Loucy (cell line): ENCODE measurements around the gene MS4A6A.

Source experiments
- H2AFZ ChIP-seq: fragments of 200-600 bp; sonication (generic); 2 replicates; pipeline ENCODE4 v1.6.0; 2016; ENCODE audit warnings: antibody characterized with exemption, mild to moderate bottlenecking, low read length, moderate library complexity
- H3F3A ChIP-seq: fragments of 200-600 bp; 2 replicates; pipeline ENCODE4 v1.6.0; 2016; ENCODE audit warnings: antibody characterized with exemption, low read depth, mild to moderate bottlenecking
- H3K27me3 ChIP-seq: fragments of 200-600 bp; sonication (generic); 2 replicates; pipeline ENCODE4 v1.6.1; 2014; ENCODE audit warnings: low read length, mild to moderate bottlenecking; ENCODE audit not compliant: insufficient read depth, poor library complexity, severe bottlenecking
- H3K36me3 ChIP-seq: fragments of 200-600 bp; sonication (generic); 2 replicates; pipeline ENCODE4 v1.6.1; 2016; ENCODE audit warnings: low read length; ENCODE audit not compliant: insufficient read depth
- H3K4me1 ChIP-seq: fragments of 200-600 bp; sonication (generic); 2 replicates; pipeline ENCODE4 v1.5.1; 2014; ENCODE audit warnings: low read length, mild to moderate bottlenecking; ENCODE audit not compliant: insufficient read depth, poor library complexity, severe bottlenecking
- H3K4me2 ChIP-seq: fragments of 200-600 bp; sonication (generic); 2 replicates; pipeline ENCODE4 v1.6.0; 2014; ENCODE audit warnings: antibody characterized with exemption, low read length, low read depth, mild to moderate bottlenecking; ENCODE audit not compliant: poor library complexity, severe bottlenecking
- H3K4me3 ChIP-seq: fragments of 200-600 bp; sonication (generic); 2 replicates; pipeline ENCODE4 v1.5.1; 2014; ENCODE audit warnings: low read length, mild to moderate bottlenecking, mixed read lengths; ENCODE audit not compliant: poor library complexity, severe bottlenecking
- H3K79me2 ChIP-seq: fragments of 200-600 bp; sonication (generic); 2 replicates; pipeline ENCODE4 v1.6.1; 2014; ENCODE audit warnings: low read length; ENCODE audit not compliant: insufficient read depth
- H3K9ac ChIP-seq: fragments of 200-600 bp; sonication (generic); 2 replicates; pipeline ENCODE4 v1.6.0; 2014; ENCODE audit warnings: mild to moderate bottlenecking, low read depth, low read length, moderate library complexity; ENCODE audit not compliant: poor library complexity, severe bottlenecking
- H3K9me2 ChIP-seq: fragments of 200-600 bp; sonication (generic); replicated peaks from 2 replicates; pipeline ENCODE4 v1.6.1; 2016; ENCODE audit warnings: low read depth, low read length, mixed read lengths
- H3K9me3 ChIP-seq: fragments of 200-600 bp; sonication (generic); 2 replicates; pipeline ENCODE4 v1.6.1; 2014; ENCODE audit warnings: mild to moderate bottlenecking, antibody characterized with exemption, low read length, low read depth; ENCODE audit not compliant: insufficient read depth
- H4K20me1 ChIP-seq: fragments of 200-600 bp; sonication (generic); 2 replicates; pipeline ENCODE4 v1.6.0; 2014; ENCODE audit warnings: antibody characterized with exemption, low read length, mild to moderate bottlenecking; ENCODE audit not compliant: insufficient read depth, poor library complexity, severe bottlenecking
- CTCF ChIP-seq: fragments of 200-600 bp; sonication (generic); conservative IDR thresholded peaks from 2 replicates; pipeline ENCODE4 v1.5.1; 2014; ENCODE audit warnings: mild to moderate bottlenecking, antibody characterized with exemption, low read length
- EZH2phosphoT487 ChIP-seq: fragments of 200-600 bp; IDR thresholded peaks from 2 replicates; pipeline ENCODE4 v1.6.1; 2018; ENCODE audit warnings: antibody characterized with exemption, mild to moderate bottlenecking, moderate library complexity, borderline replicate concordance

Gene MS4A6A

GRCh38 chr11:60182541-60183330 is at the start of gene MS4A6A:
TSS of gene MS4A6A (minus strand) at chr11:60183083. CDS start at chr11:60181727, 1,356 bp downstream.
- no peak within 1 kb of the TSS for H2AFZ ChIP-seq
- no peaks in the 10 kb centered on the region for H3K4me1 ChIP-seq
- H3K9ac ChIP-seq = no peak within 1 kb of the TSS
- H3K9me3 ChIP-seq = peaks cover 5% of the 10 kb centered on the region; the same call in 1 of the 2 replicates
- H4K20me1 ChIP-seq = no peaks in the 10 kb centered on the region
- TF ChIP-seq CTCF (no peak), EZH2phosphoT487 (no peak)
- no peaks in the 10 kb centered on the region for H3K79me2 ChIP-seq
- no peak within 1 kb of the TSS for H3K4me3 ChIP-seq
- H3K4me2 ChIP-seq = no peak within 1 kb of the TSS
- H3K36me3 ChIP-seq = no peaks in the 10 kb centered on the region
- H3K27me3 ChIP-seq = peaks cover 41% of the 10 kb centered on the region
- no peaks in the 10 kb centered on the region for H3K9me2 ChIP-seq
- H3F3A ChIP-seq = no peaks in the 10 kb centered on the region

- Histone ChIP-seq H4K20me1 (no peaks in the 10 kb centered on the region), H2AFZ (no peak overlapping the region), H3K79me2 (no peaks in the 10 kb centered on the region), H3K36me3 (no peaks in the 10 kb centered on the region), H3K4me1 (no peaks in the 10 kb centered on the region), H3K9me2 (no peaks in the 10 kb centered on the region), H3K4me3 (no peak overlapping the region), H3K4me2 (no peak overlapping the region), H3K9ac (no peak overlapping the region), H3K9me3 (no peaks in the 10 kb centered on the region), H3F3A (no peaks in the 10 kb centered on the region), H3K27me3 (no peaks in the 10 kb centered on the region)
- no peak for TF ChIP-seq CTCF
- TF ChIP-seq EZH2phosphoT487 = no peak
Measured at GRCh38 chr11:60230681-60231080, 47.8 kb upstream of the MS4A6A start.

- Histone ChIP-seq H2AFZ (no peak overlapping the region), H3K9me3 (no peaks in the 10 kb centered on the region), H3K36me3 (no peaks in the 10 kb centered on the region), H3K9ac (no peak overlapping the region), H3F3A (no peaks in the 10 kb centered on the region), H3K4me1 (no peaks in the 10 kb centered on the region), H3K4me2 (no peak overlapping the region), H3K9me2 (no peaks in the 10 kb centered on the region), H3K4me3 (no peak overlapping the region), H4K20me1 (no peaks in the 10 kb centered on the region), H3K79me2 (no peaks in the 10 kb centered on the region), H3K27me3 (no peaks in the 10 kb centered on the region)
- TF ChIP-seq EZH2phosphoT487 (no peak), CTCF (no peak)
Measured at GRCh38 chr11:60222141-60222540, 39.3 kb upstream of the MS4A6A start.
